NCI-H1105 treated with DMSO at 0.1 percent for 48 hours (cell line): ENCODE measurements around the gene TMEM254.
"Not testable (repeated sequence)": the region's sequence is repeated elsewhere in the genome, so short reads cannot be mapped to it uniquely, and the experiment has no call there.

Experiments used
- DNase-seq: peaks from one replicate; lab custom pipeline; 2025; lab: John Stamatoyannopoulos, UW

TMEM254 gene

DNA sequence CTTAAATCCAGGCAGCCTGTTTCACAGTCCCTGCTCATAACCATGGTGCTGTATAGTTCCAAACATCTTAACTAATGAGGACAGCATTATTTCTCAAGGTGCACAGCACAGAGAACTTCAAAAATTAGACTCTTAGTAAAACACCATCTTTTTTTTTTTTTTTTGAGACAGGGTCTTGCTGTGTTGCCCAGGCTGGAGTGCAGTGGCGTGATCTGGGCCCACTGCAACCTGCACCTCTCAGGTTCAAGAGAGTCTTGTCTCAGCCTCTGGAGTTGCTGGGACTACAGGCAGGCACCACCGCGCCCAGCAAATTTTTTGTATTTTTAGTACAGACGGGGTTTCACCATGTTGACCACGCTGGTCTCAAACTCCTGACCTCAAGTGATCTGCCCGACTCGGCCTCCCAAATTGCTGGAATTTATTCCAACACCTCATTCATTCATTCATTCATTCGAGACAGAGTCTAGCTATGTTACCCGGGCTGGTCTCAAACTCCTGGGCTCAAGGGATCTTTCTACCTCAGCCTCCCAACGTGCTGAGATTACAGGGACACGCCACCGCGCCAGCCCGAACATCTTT is 507 bp upstream of the TMEM254 start:
- no peak for DNase-seq

DNA sequence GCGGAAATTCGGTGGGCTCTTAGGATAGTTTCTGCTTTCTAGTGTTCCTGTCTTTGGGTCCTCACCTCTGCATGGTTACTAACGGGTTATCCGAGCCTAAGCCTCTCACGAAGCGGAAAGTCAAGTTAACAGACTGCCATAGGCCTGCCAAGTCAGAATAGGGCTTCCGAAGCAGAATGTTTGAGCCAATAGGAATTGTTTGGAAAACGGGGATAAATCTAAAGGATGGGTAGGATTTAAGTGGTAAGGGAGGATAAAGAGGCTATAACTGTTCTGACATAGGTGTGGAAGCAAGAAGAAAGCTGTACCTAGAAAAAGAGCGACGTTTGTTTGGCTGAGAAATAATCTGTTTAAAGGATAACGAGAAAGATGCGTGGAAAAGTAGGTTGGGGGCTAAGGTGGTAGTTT is 851 bp downstream of the TMEM254 start:
- no peak for DNase-seq

DNA sequence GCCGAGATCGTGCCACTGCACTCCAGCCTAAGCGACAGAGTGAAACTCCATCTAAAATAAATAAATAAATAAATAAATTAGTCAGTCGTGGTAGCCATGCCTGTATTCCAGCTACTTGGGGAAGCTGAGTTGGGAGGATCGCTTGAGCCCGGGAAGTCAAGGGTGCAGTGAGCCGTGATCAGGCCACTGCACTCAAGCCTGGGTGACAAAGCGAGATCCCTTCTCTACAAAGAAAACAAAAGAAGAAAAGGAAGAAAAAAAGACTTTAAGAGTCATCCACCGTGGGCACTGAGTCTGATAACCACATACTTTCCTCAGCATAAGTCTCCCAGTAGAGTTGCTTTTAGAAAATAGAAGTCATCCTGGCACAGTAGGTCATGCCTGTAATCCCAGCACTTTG is 2.6 kb downstream of the TMEM254 start:
- DNase-seq, result no peak

DNA sequence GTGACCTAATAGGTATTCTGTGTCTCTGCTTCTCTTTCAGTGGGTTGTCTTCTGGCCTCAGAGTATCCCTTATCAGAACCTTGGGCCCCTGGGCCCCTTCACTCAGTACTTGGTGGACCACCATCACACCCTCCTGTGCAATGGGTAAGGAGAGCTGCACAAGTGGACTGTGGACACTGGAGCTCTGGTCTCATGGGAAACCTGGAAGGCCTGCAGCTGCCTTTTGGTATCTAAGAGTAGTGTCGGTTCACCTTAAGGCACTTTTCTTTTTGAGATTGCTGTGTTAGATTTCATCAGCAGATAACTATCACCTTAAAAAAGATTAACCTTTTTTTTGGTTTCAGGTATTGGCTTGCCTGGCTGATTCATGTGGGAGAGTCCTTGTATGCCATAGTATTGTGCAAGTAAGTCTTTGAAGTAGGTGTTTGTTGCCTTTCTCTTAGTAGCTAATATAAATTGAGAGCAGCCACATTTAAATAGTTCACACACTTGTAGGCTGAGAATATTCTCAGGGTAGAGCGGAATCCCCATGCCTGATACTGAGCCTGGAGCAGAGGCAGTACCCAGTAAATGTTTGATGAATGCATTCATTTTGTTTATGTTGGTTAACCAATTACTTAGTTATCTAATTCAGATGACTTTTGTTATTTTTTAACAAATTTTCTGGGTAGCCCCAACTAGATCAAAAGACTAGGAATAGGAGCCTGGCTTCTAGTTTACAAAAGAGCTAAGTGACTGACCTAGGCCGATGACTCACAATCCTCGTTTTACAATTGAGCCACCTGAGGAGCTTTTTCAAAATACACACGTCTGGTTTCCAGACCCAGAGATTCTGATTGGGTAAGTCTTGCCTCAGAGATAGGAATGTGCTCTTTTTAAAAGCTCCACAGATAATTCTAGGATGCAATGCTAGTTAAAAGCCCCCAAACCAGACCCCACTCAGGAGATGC is 3.6 kb downstream of the TMEM254 start:
- DNase-seq, result no peak

DNA sequence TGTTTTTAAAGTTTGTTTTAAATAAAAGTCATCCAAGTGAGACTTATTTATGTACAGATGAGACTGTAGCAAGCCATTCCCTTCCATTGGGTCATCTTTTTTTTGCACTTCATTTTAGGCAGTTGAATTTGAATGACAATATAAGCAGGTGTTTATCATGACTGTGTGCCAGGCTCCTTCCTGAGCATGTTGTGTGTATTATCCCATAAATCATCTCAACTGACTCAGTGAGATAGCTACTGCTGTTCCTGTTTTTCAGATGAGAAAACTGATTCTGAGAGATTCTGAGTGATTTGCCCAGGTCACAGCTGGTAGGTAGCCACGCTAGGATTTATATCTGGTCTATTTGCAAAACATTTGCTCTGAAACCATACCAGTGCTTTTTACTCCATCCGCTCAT is 11.7 kb downstream of the TMEM254 start:
- DNase-seq, result peak; percentile 49

DNA sequence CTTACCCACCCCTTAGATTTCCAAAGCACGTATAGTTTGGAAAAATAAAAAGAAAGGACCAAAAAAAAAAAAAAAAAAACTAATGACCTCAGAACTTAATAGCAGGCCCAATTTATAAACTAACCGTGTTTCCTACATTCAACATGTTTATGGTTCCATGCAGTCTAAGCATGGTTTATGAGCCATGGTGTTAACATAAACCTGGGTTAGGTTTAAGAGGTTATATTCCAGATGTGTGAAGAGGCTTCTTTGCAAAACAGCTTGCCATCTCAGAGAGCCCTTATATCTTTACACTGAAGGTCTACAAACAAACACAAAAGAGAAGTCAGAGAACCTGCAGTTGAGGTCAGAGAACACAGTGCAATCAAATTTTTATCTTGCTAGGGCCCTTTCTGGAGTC is 15.8 kb downstream of the TMEM254 start:
- DNase-seq, result no peak

DNA sequence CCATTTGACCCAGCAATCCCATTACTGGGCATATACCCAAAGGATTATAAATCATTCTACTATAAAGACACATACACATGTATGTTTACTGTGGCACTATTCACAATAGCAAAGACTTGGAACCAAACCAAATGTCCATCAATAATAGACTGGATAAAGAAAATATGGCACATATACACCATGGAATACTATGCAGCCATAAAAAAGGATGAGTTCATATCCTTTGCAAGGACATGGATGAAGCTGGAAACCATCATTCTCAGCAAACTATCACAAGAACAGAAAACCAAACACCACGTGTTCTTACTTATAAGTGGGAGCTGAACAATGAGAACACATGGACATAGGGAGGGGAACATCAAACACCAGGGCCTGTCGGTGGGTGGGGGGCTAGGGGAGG is 19.8 kb downstream of the TMEM254 start:
- DNase-seq, result not testable (repeated sequence)

DNA sequence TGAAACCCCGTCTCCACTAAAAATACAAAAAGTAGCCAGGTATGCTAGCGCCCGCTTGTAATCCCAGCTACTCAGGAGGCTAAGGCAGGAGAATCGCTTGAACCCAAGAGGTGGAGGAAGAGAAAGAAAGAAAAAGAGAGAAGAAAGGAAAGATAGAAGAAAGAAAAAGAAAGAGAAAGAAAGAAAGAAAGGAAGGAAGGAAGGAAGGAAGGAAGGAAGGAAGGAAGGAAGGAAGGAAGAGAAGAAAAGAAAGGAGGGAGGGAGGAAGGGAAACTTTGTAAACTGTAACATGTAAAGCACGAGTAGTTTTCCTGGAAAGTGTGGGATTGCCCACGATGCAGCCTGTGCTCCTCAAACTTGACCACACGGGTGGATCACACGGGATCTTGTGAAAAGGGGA is 20.8 kb downstream of the TMEM254 start:
- not testable (repeated sequence) for DNase-seq

DNA sequence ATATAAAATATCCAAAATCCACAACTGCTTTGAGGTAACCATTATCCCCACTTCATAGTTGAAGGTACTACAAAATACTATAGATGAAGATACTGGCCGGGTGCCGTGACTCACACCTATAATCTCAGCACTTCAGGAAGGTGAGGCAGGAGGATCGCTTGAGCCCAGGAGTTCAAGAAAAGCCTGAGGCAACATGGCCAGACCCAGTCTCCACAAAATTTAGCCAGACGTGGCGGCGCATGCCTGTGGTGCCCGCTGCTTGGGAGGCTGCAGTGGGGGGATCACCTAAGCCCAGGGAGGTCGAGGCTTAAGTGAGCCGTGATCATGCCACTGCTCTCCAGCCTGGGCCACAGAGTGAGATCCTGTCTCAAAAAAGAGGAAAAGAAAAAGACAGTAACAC is 21.7 kb downstream of the TMEM254 start:
- DNase-seq, result no peak

DNA sequence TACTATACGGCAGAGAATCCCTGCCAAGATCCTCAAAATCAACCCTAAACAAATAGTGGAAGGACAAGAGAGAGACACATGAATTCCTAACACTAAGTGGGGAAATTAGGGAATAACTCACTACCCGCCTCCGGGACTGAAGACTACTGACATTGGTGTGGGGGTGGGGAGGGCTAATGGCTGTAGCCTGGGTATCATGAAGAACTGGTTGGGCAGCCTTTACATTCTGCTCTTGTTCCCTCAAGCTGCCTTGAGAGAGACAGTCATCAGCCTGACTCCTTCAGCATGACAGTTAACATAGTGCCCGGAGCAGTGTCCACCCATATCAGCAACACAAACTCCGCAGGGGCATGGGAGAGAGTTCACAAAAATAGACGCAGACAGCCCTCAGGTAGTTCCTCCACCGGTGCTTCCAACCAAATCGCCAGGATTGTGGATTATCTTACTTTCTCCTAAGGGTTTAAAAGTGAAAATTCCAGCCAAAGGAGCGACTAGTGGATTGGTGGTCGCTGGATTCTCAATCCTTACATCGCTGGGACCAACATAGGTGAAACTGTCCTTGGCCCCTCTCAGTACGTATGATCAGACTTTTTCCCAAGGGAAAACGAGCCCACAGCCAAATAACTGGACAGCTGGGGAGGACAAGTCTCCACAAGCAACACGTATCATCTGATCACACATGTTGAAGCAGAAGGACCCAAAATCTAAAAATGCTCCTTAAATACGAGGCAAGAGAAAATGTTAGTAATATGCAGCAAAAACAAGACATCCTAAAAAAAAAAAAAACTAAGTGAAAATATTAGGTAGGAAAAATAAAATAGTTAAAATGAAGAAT is 22.6 kb downstream of the TMEM254 start:
- DNase-seq, result no peak

DNA sequence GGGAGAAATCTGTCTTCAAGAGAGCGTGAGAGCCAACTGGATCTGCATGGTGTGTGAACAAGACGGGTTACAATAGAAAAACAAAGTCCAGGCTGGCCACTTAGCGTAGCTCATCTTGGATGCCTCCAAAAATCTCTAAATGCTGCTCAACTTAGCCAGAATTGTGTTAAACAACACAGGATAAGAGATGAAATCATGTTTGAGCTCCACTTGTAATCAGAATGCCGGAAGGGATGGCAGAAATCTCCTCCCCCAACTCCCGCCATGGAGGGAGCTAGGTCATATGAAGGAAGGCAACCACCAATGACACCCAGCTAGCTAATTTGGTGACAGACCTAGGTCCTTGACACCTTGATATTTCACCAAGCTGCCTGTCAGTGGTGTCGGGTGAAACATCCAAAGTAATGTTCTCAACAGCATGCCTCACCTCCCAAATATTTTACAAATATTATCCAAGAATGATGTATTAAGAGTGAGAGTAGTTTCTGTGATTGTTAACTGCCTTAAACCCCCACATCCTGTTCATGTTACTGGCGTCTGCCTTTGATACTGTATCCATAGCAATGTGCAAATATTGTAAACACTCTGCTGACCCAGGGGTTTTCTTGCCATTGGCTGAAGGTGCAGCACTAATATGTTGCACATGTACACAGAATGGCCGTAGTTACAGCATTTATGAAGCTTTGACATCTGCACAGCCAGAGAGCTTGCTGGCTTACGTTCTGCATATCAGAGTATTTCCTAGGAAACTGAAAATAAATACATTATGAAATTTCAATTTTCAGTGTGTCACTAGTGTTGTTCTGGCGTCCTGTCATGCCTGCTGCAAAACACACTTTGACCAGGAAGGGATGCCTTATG is 25.8 kb downstream of the TMEM254 start:
- DNase-seq, result no peak

DNA sequence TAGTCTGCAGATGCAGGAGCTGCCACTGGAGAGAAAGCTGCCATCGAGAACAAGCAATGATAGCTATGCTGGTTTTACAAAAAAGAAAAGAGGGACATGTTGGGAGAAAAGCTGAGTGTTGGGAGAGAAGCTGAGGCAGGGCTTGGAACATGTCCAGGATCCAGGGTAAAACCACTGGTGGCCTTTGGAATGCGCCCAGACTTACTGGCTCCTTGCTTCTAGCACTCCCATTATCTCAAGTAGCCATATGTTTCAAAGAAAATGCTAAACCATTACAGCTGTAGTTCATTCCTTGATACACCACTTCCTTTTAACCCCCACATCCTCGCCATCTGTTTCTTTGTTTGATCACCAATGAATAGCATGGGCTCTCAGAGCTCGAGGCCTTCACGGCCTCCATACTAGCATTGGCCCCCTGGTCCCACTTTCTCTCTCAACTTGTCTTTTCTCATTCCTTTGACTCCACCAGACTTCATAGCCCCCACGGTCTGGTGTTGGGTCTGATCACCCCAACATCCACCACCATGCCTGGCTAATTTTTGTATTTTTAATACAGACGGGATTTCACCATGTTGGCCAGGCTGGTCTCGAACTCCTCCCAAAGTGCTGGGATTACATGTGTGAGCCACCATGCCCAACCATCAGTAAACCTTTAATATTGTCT is 30.2 kb downstream of the TMEM254 start:
- no peak for DNase-seq

DNA sequence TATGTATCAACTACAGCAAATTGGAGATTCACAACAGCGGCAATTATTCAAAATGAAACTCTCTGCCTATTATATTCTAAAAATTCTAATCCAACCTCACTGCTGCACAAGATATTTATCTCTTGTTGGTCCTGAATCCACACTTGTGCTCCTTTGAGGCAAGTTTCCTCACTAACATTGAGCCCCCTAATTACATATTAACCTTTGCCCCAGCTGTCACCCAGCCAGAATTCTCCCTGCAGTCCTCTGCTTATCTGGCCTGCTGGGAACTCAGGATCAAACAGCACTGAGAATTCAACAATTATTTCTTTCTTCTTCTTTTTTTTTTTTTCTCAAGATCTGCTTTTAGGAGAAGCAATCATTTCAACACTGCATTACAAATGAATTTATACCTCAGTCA is 32.5 kb downstream of the TMEM254 start:
- no peak for DNase-seq

DNA sequence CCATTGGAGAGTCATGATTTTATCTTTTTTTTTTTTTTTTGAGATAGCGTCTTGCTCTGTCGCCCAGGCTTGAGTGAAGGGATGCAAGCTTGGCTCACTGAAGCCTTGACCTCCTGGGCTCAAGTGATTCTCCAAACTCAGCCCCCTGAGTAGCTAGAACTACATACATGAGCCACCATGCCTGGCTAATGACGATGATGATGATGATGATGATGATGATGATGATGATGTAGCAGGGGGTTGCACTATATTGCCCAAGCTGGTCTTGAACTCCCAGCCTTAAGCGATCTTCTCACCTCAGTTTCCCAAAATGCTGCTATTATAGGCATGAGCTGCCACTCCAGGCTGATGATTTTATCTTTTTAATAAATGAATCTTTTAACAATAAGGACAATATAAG is 40.2 kb downstream of the TMEM254 start:
- DNase-seq, result no peak

DNA sequence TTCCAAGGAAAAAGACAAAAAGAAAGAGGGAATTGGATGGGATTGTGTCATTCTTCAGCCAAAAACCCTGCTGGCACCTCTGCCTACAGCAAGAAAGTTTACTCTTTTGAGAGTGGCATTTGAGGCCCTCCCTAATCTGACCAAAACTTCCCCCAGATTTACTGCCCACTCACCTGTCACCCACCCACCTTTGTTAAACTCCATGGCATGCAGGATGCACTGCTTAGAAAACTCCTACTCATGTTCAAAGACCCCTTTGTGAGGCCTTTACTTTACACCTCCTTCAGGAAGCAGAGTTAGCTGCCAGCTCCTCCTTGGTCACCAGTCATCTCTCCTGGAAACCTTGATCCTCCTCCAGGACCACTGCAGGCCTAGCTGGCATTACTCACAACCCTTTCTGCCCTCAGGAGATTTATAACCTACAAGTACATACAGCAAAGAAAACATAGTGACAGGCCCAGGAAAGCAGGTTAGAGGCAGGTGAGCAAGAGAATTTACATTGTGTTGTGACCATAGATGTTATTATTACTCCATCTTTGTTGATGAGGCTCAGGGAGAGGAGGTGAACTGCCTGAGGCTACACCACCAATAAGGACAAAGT is 43.7 kb downstream of the TMEM254 start:
- no peak for DNase-seq

DNA sequence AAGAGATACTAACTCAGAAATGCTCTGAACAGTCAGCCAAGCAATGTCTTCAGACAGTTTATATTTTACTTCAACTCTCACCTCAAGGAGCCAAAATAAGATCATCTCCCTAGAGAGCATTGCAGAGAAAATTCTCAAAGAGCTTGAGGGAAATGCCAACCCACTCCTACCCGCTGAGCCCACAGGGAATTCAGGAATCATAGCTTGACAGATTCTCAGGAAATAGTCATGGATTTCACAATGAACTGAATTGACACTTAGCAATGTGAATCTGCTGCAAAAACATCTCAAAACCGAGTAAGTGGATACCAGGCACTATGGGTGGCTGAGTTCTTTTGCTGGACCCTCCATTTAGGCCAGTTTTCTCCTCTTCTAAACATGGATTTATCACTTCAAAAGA is 44.3 kb downstream of the TMEM254 start:
- DNase-seq, result no peak

DNA sequence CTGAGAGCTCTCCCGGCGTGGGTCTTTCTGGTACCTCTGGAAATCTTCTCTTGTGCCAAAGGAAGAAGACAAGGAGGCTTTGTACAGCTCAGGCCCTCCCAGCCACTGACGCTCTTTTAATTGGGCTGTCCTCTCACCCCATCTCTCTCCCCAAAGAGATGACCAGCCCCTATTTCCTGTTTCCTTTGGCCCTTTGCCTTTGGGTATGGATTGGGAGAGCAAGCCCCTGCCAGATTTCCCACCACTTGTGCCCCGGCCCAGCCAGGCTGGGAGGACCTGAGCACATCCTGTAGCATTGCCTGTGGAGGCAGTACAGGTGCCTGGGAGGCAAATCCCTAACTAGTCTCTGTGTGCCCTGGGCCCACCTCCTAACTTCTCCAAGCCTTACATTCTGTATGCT is 48.4 kb downstream of the TMEM254 start:
- DNase-seq, result no peak

DNA sequence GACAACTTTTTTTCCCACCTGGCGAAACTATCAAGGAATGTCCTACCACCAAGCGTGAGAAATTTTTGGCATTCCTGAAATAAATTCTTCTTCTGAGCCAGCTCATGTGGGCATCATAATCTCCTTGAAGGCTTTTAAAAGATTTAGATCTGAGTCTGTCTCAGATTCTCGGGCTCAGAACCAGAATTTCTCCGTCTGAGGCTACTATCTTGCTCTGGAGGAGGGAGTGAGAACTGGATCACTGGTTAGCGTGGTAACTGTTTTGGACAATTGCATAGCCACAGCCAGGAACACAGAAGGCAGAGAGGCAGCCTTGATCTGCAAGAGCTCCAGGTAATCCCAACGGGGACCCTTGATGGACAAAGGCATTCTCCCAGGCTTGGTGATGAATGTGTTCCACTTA is 53.0 kb downstream of the TMEM254 start:
- no peak for DNase-seq

DNA sequence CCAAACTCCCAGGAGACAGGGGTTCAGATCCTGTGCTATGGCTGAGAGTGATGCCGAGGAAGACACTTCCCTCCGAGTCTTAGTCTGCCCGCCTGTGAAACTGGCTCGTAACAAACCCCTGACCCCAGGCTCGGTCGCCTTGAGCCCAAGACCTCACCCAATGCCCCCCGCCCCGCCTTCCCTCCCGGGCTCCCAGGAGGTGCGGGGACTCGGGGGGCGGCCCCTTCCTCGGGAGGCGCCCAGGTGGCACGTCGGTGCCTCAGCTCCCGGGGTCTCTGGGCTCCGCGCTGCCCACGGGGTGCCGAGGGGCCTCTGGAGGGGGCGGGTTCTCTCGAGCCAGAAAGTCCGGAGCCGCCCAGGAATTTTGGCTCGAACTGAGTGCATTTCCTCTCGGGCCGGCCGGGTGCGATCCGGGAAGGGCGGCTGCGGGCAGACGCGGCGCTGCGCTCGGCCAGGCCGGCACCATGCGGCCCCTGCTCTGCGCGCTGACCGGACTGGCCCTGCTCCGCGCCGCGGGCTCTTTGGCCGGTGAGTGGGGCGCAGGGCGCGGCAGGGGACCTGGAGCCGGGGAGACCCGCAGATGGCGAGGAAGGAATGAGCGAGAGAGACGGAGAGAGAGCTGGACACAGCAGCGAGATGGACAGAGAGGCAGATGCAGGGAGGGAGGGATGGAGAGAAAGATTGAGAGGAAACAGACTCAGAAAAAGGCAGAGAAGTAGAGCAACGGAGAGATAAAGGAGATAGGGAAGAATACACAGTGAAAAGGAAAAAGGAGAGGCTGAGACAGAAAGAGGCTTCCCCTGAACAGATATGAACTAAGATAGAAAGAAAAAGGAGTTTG is 54.1 kb downstream of the TMEM254 start, which contains the start of gene PLAC9:
Gene PLAC9, plus strand, starts transcription at position 432 of the 841 bp plus-strand sequence. Its CDS starts 33 bp downstream, at position 465.
- no peak for DNase-seq

DNA sequence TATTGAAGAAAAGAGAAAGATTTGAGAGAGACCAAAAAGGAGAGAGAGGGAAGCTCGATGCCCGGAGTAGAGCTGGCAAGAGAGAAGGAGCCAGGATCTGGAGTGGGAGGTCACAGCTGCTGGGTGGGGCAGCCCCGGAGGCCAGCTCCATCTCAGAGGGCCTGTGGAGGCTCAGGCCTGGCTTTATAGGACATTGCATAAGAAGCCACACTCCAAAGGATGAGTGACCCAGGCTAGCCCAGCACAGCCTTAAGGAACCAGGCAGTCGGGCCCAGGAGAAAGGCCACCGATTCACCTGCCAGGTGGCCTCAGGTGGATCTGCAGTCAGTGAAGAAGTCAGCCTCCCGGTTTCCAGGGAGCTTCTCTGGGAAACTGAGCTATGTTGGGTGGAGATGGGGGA is 54.7 kb downstream of the TMEM254 start:
- no peak for DNase-seq
